ENCODE measurements around the gene MRPL4. TPM values are rescaled to one million over a fixed set of nuclear protein-coding genes. Genes with fewer than 3 reads are reported as not detected.

The MRPL4 gene
- total RNA-seq, 1 donor from 2014 or later: 29.5 TPM

GRCh38 chr19:10288662-10289166 lies 36.7 kb downstream of the MRPL4 start:
- no peak for DNase-seq (ENCODE audit: low read depth)

- DNase-seq (ENCODE audit: low read depth): no peak
Measured at GRCh38 chr19:10289167-10289835, 37.3 kb downstream of the MRPL4 start.

- DNase-seq (ENCODE audit: low read depth): no peak
Measured at GRCh38 chr19:10289836-10290356, 37.9 kb downstream of the MRPL4 start, which contains the start of gene ICAM5. Gene ICAM5 (plus strand): TSS chr19:10289952. CDS start chr19:10290044, 92 bp downstream.

GRCh38 chr19:10290357-10290875 lies 38.4 kb downstream of the MRPL4 start:
- DNase-seq (ENCODE audit: low read depth): no peak

GRCh38 chr19:10290876-10291553 lies 39.0 kb downstream of the MRPL4 start:
- no peak for DNase-seq (ENCODE audit: low read depth)

- DNase-seq (ENCODE audit: low read depth): no peak
Measured at GRCh38 chr19:10291554-10292205, 39.7 kb downstream of the MRPL4 start.

- peak; percentile 50 for DNase-seq (ENCODE audit: low read depth)
Measured at GRCh38 chr19:10292206-10292788, 40.3 kb downstream of the MRPL4 start.

- DNase-seq (ENCODE audit: low read depth): no peak
Measured at GRCh38 chr19:10292789-10293636, 41.0 kb downstream of the MRPL4 start.

GRCh38 chr19:10293637-10294367 lies 41.8 kb downstream of the MRPL4 start:
- no peak for DNase-seq (ENCODE audit: low read depth)

- DNase-seq (ENCODE audit: low read depth): no peak
Measured at GRCh38 chr19:10294368-10294697, 42.3 kb downstream of the MRPL4 start.

GRCh38 chr19:10295305-10295846 lies 43.4 kb downstream of the MRPL4 start:
- no peak for DNase-seq (ENCODE audit: low read depth)

- DNase-seq (ENCODE audit: low read depth): no peak
Measured at GRCh38 chr19:10295847-10296591, 44.0 kb downstream of the MRPL4 start.

GRCh38 chr19:10299545-10300458 lies 47.8 kb downstream of the MRPL4 start:
- no peak for DNase-seq (ENCODE audit: low read depth)

GRCh38 chr19:10305139-10305806 lies 53.3 kb downstream of the MRPL4 start:
- DNase-seq (ENCODE audit: low read depth): no peak

GRCh38 chr19:10306327-10306726 lies 54.3 kb downstream of the MRPL4 start:
- no peak for DNase-seq (ENCODE audit: low read depth)

GRCh38 chr19:10309423-10309822 lies 57.4 kb downstream of the MRPL4 start, which contains the start of gene ZGLP1:
Gene ZGLP1 (minus strand): TSS chr19:10309815.
- DNase-seq (ENCODE audit: low read depth): no peak
